ENCODE measurements around the gene LIPE.

Gene LIPE

GRCh38 chr19:42426643-42427042 lies 545 bp downstream of the LIPE start:
- H3K4me1 Mint-ChIP-seq, result peaks cover 31% of the 10 kb centered on the region
- H3K27me3 Mint-ChIP-seq, result no peaks in the 10 kb centered on the region
- ATAC-seq, result no peak
- H3K9me3 Mint-ChIP-seq, result no peaks in the 10 kb centered on the region
- no peak overlapping the region for H3K4me3 Mint-ChIP-seq
- H3K27ac Mint-ChIP-seq, result no peak overlapping the region
- no peaks in the 10 kb centered on the region for H3K36me3 Mint-ChIP-seq

DNA sequence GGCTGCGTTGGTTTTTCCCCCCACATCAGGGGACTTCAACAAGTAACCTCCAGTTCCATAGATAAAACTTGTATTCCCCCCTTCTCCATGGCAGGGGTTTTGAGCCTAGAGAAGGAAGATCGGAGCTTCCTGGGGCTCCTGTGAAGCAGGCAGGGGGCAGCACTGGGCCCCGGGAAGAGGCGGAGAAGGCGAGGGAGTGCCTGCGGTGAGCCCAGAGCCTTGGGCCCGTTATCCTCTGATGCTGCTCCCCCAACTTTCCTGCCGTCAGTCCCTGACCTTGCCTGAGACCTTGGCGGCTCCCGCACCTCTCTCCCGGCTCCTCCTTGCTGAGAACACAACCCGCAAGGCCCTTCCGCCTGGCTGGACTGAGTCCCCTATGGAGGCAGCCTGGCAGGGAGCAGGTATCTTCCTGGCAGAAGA lies 2.5 kb downstream of the LIPE start:
- Mint-ChIP-seq H3K27ac (peak overlapping the region; percentile 94), H3K36me3 (peaks cover 6% of the 10 kb centered on the region), H3K4me3 (peak overlapping the region; percentile 97), H3K27me3 (no peaks in the 10 kb centered on the region), H3K4me1 (peaks cover 50% of the 10 kb centered on the region), H3K9me3 (no peaks in the 10 kb centered on the region)
- no peak for ATAC-seq

- Mint-ChIP-seq H3K4me3 (peak overlapping the region; percentile 97), H3K4me1 (peaks cover 54% of the 10 kb centered on the region), H3K9me3 (no peaks in the 10 kb centered on the region), H3K27me3 (no peaks in the 10 kb centered on the region), H3K36me3 (peaks cover 6% of the 10 kb centered on the region), H3K27ac (peak overlapping the region; percentile 94)
- ATAC-seq, result no peak
These were observed 2.9 kb downstream of the LIPE start for GRCh38 chr19:42424345-42424707.

DNA sequence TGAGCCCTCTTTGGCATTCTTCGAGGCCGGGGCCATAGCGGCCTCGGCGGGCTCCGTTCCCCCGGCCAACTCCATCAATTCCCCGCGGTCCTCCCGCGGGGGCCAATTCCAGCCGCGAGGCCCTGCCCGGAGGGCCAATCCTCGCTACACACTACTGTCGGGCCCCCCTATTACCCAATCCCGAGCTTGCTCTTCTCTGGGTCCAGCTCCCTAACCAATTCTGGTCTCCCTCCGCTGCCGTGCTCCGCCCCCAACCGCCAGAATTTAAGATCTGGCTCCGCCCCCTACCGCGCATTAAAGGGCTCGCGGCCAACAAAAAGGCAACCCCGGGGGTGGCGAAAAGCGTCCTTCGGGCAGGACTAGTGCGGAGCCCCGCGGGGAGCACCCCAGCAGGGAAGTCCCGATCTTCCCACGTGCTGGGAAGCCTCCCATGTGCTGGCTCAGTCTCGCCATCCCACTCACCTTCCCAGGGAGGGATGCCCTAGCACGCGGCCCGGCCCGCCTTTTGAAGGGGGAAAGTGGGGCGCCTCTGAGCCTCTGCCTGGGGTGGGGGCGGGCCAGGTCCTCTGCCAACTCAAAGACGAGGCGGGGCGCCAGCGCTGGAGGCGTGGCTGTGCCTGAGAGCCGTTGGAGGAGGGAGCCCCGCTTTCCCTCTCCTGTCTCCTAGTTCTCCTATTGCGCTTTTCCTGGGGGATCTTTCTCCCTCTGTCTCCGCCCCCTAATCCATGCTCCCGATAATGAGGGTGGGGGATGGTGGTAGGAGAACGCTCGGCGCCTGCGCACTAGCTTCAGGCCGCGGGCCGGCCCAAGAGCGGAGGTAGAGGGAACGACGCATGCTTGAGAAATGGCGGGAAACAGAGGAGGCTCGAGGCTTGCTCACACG lies 3.5 kb downstream of the LIPE start:
- H3K4me1 Mint-ChIP-seq, result peaks cover 58% of the 10 kb centered on the region

GRCh38 chr19:42422901-42423461 lies 4.2 kb downstream of the LIPE start:
- Mint-ChIP-seq H3K27ac (peak overlapping the region; percentile 94), H3K27me3 (no peaks in the 10 kb centered on the region), H3K4me1 (peaks cover 58% of the 10 kb centered on the region), H3K9me3 (no peaks in the 10 kb centered on the region), H3K4me3 (peak overlapping the region; percentile 97), H3K36me3 (peaks cover 6% of the 10 kb centered on the region)
- ATAC-seq, result peak; percentile 81

More for the DNA sequence above, 3.5 kb downstream of the LIPE start:
- no peaks in the 10 kb centered on the region for H3K9me3 Mint-ChIP-seq
- peak overlapping the region; percentile 94 for H3K27ac Mint-ChIP-seq
- H3K27me3 Mint-ChIP-seq, result no peaks in the 10 kb centered on the region
- H3K36me3 Mint-ChIP-seq, result peaks cover 6% of the 10 kb centered on the region
- peak; percentile 97 for ATAC-seq
- H3K4me3 Mint-ChIP-seq, result peak overlapping the region; percentile 97

DNA sequence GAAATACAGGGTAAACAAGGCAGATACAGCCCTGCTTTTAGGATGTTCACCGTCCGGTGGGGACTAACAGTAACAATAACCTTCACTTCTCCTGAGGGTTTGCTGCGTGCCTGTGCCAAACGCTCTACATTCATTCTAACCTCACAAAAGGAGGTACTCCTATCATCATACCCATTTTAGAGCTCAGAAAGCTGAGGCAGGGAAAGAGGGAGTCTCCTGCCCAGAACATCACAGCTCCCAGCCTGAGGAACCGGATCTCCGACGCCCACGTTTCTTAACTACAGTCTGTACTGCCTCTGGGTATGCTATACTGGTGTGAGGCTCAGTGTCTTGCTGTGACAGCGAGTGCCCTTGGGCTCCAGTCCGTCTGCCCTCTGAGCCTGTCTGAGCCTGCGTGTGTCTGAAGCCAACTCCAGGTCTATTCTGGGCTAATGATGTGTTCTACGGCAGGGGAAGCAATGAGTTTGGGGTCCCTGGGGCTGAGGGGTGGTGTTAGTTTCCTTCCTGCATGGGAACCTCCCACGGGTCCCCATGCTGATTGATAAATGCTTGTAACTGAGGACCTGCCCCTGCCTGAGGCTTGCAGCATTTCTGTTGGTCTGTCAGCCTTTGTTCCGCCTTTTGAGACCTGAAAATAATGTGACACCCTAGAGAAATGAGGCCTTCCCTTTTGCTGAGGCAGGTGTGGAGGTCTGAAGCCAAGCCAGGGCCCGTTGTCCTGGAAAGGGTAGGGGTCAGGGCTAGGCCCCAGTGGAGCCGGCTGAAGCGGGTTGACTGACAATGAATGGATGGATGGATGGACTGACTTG lies 4.9 kb downstream of the LIPE start:
- peaks cover 58% of the 10 kb centered on the region for H3K4me1 Mint-ChIP-seq
- H3K27ac Mint-ChIP-seq, result peak overlapping the region; percentile 94
- peak; percentile 64 for ATAC-seq
- no peaks in the 10 kb centered on the region for H3K9me3 Mint-ChIP-seq
- peak overlapping the region; percentile 97 for H3K4me3 Mint-ChIP-seq
- H3K27me3 Mint-ChIP-seq, result no peaks in the 10 kb centered on the region
- peaks cover 6% of the 10 kb centered on the region for H3K36me3 Mint-ChIP-seq

DNA sequence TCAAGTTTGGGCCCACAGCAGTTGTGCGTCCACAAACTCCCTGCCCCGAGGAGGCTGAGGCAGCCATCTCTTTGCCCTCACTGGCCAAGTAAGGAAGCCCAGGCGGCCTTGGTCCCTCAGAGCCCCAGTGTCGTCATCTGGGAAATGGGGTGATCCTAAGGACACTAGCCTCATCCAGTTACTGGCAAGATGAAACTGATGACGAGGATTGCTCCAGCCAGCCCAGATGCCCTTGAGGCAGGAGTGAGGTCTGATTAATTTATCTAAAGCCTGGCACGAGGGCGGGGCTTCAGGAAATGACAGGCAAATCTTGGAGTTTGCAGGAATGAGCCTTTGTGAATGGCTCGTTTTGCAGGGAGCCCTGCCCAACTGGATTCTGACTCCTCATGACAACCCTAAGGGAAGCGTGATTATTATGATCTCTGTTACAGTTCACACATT lies 5.6 kb downstream of the LIPE start:
- Mint-ChIP-seq H3K36me3 (peaks cover 6% of the 10 kb centered on the region), H3K27me3 (no peaks in the 10 kb centered on the region), H3K4me3 (peak overlapping the region; percentile 97), H3K4me1 (peaks cover 58% of the 10 kb centered on the region), H3K27ac (peak overlapping the region; percentile 94), H3K9me3 (no peaks in the 10 kb centered on the region)
- no peak for ATAC-seq

GRCh38 chr19:42421101-42421500 lies 6.1 kb downstream of the LIPE start:
- ATAC-seq, result no peak
- Mint-ChIP-seq H3K9me3 (no peaks in the 10 kb centered on the region), H3K27ac (peak overlapping the region; percentile 94), H3K4me1 (peaks cover 58% of the 10 kb centered on the region), H3K4me3 (no peak overlapping the region), H3K36me3 (peaks cover 7% of the 10 kb centered on the region), H3K27me3 (no peaks in the 10 kb centered on the region)

- Mint-ChIP-seq H3K9me3 (no peaks in the 10 kb centered on the region), H3K4me3 (no peak overlapping the region), H3K27ac (peak overlapping the region; percentile 24), H3K4me1 (peaks cover 58% of the 10 kb centered on the region), H3K36me3 (peaks cover 17% of the 10 kb centered on the region), H3K27me3 (no peaks in the 10 kb centered on the region)
- peak; percentile 11 for ATAC-seq
These were observed 7.1 kb downstream of the LIPE start for GRCh38 chr19:42420055-42420544.

DNA sequence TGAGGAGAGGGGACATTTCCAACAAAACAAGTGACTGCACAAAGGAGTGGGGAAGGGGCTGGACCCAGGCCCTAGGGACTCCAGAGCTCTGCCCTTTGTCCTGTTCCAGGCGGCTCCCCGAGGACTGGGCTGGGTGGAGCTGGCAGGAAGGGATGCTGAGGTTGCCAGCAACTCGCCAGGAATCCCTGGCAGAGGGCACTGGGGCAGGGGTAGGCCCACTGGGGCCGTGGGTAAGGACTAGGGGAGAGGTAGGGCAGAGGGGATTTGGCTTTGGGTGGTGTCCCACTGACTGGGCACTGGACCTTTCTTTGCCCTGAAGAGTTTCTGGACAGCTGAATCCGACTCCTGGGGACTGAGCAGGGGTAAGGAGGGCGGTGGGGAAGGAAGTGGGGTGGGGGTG lies 7.9 kb downstream of the LIPE start:
- no peaks in the 10 kb centered on the region for H3K27me3 Mint-ChIP-seq
- H3K4me1 Mint-ChIP-seq, result peaks cover 53% of the 10 kb centered on the region
- ATAC-seq, result no peak
- peak overlapping the region; percentile 24 for H3K27ac Mint-ChIP-seq
- H3K36me3 Mint-ChIP-seq, result peaks cover 22% of the 10 kb centered on the region
- no peak overlapping the region for H3K4me3 Mint-ChIP-seq
- H3K9me3 Mint-ChIP-seq, result no peaks in the 10 kb centered on the region

DNA sequence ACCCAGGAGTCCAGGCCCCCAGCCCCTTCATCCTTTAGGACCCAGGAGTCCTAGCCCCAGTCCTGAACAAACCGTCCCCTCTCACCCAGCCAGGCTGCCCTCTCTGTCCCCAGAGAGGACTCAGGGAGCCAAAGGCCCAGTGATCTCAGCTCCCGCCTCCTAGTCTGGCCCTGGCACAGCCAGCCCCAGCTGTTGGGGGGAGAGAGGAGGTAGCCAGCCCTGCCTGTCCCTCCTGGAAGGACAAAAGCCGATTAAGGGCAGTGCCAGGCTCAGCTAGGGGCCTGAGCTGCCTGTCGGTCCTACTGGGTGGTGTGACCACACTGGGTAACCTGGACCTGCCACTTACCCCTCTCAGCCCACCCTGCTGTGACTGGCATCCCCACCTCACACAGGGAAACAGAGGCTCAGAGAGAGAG lies 14.5 kb downstream of the LIPE start:
- H3K4me1 Mint-ChIP-seq, result peaks cover 19% of the 10 kb centered on the region
- no peak overlapping the region for H3K4me3 Mint-ChIP-seq
- peaks cover 43% of the 10 kb centered on the region for H3K36me3 Mint-ChIP-seq
- no peak for ATAC-seq
- no peaks in the 10 kb centered on the region for H3K9me3 Mint-ChIP-seq
- H3K27me3 Mint-ChIP-seq, result no peaks in the 10 kb centered on the region
- H3K27ac Mint-ChIP-seq, result no peak overlapping the region

- ATAC-seq, result no peak
- Mint-ChIP-seq H3K27me3 (no peaks in the 10 kb centered on the region), H3K36me3 (peaks cover 47% of the 10 kb centered on the region), H3K4me3 (no peak overlapping the region), H3K9me3 (no peaks in the 10 kb centered on the region), H3K27ac (no peak overlapping the region), H3K4me1 (peaks cover 19% of the 10 kb centered on the region)
These were observed 15.0 kb downstream of the LIPE start for GRCh38 chr19:42412227-42412626.

DNA sequence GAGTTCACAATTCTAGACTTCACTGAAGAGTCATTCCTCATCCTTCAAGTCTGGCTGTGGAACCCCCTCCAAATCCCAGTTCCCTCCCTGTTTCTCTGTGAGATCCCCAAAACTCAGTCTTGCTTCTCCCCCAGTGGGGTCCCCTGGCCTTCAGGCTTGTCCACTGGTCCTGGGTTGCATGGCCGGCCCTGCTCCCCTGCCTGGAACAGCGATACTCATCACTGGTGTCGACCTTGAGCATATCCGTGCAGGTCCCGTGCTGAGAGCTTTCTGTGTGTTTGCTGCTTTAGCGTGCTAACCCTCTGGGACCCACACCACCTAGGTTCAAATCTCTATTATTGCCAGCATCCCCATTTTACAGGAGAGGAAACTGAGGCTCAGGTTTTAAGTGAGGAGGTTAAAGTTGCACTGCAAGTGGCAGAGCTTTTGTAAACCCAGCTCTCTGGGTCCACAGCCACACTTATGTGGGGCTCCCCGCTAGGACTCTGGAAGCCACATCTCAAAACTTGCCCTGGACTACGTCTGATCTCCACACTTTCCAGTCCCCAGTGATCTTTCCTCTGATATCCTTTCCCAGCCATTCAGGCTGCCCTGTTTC lies 15.5 kb downstream of the LIPE start:
- no peak for ATAC-seq
- no peaks in the 10 kb centered on the region for H3K27me3 Mint-ChIP-seq
- peaks cover 19% of the 10 kb centered on the region for H3K4me1 Mint-ChIP-seq
- H3K36me3 Mint-ChIP-seq, result peaks cover 53% of the 10 kb centered on the region
- no peak overlapping the region for H3K4me3 Mint-ChIP-seq
- no peaks in the 10 kb centered on the region for H3K9me3 Mint-ChIP-seq
- H3K27ac Mint-ChIP-seq, result peak overlapping the region; percentile 23

DNA sequence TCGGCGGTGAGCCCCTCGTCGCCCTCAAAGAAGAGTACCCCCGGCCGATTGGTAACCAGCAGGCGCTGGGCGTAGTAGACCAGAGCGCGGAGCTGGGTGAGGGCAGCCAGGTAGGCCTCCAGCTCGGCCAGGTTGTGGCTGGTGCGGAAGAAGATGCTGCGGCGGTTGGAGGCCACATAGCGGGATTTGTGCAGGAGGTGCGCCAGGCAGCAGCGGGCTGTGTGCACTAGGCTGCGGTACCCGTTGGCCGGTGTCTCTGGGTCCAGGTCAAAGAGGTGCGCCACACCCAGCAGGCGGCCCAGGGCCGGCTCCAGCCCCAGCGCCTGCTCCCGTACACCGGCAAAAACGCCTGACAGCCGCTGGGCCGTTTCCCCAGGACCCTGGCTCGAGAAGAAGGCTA lies 16.8 kb downstream of the LIPE start:
- Mint-ChIP-seq H3K27ac (no peak overlapping the region), H3K27me3 (no peaks in the 10 kb centered on the region), H3K9me3 (no peaks in the 10 kb centered on the region), H3K4me3 (no peak overlapping the region), H3K4me1 (peaks cover 19% of the 10 kb centered on the region), H3K36me3 (peaks cover 54% of the 10 kb centered on the region)
- ATAC-seq, result no peak

DNA sequence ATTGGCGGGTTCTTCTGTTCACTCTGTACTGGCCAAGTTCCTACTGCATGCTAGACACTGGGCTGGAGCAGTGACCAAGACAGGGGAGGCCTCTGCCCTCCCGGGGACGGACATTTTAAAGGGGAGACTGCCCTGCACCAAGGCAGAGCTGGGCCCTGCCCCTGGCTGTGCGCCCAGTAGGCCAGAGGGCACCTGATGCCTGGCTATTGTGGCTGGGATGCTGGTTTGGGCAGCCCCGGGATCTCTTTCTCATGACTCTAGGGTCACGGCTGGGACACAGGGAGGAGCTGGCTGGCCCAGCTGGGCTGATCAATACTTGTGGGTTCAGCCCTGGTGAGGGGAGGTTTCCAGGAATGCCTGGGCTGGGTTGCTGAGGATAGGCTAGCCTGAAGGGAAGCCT lies 17.7 kb downstream of the LIPE start:
- no peak overlapping the region for H3K4me3 Mint-ChIP-seq
- H3K27ac Mint-ChIP-seq, result no peak overlapping the region
- no peaks in the 10 kb centered on the region for H3K9me3 Mint-ChIP-seq
- peaks cover 19% of the 10 kb centered on the region for H3K4me1 Mint-ChIP-seq
- H3K36me3 Mint-ChIP-seq, result peaks cover 46% of the 10 kb centered on the region
- no peaks in the 10 kb centered on the region for H3K27me3 Mint-ChIP-seq
- peak; percentile 8 for ATAC-seq

All from stimulated activated memory B cell treated with anti-CD40 and anti-IgM and Interleukin-4, amounts not matched to agents 10 μg/mL and 1 μg/mL and 100 μg/mL, for 72 hours (primary cell).